HL-60/S4 treated with retinoic acid at 250 ng/mL for 4 days and 3 days (cell line): ENCODE results near the gene ADAMTS13.

ENCODE experiments used
- in situ Hi-C: fragments of 300-500 bp; cut with MboI; formaldehyde crosslinking; loops from 2 replicates; pipeline ENCODE4 v1.7.0; 2022; ENCODE audit warnings: low sequenced_read_pairs

ADAMTS13 gene

GRCh38 chr9:133452562-133452961 lies 30.4 kb downstream of the ADAMTS13 start:
- in situ Hi-C loops = no loop called here

DNA sequence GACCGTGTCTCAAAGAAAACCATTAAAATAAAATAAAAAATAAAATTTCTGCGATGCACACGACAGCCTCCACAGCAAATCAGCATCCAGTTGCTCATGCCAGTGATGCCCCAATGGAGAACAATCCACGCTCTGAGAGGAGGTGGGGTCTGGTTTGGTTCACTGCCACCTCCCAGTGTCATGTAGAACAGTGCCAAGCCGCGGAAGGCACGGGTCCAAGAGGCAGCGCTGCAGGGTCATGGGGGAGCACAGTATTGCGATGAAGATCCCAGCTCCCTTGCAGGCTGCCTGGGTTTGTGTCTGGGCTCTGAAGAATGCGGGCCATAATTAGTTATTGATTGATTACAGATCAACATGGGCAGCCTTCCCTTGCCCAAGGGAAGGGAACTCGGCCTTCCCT lies 31.5 kb downstream of the ADAMTS13 start:
- in situ Hi-C loops = no loop called here

- in situ Hi-C loops = no loop called here
Measured at GRCh38 chr9:133454325-133454724, 32.2 kb downstream of the ADAMTS13 start.

GRCh38 chr9:133454943-133455673 lies 32.9 kb downstream of the ADAMTS13 start:
- in situ Hi-C loops = no loop called here

DNA sequence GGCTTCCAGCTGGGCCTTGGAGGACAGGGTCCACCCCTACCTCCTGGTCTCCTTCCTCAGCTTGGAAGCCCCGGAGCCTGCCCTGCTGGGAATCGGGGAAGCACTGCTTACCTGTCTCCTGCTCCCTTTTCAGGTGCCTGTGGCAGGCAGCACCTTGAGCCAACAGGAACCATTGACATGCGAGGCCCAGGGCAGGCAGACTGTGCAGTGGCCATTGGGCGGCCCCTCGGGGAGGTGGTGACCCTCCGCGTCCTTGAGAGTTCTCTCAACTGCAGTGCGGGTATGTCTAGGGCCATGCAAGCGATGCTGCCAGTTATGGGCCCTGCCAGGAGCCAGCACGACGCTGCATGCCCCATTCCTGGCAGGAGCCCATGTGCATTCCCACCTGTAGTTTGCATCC lies 33.8 kb downstream of the ADAMTS13 start:
- in situ Hi-C loops = no loop called here

GRCh38 chr9:133456409-133456808 lies 34.2 kb downstream of the ADAMTS13 start:
- in situ Hi-C loops = no loop called here

DNA sequence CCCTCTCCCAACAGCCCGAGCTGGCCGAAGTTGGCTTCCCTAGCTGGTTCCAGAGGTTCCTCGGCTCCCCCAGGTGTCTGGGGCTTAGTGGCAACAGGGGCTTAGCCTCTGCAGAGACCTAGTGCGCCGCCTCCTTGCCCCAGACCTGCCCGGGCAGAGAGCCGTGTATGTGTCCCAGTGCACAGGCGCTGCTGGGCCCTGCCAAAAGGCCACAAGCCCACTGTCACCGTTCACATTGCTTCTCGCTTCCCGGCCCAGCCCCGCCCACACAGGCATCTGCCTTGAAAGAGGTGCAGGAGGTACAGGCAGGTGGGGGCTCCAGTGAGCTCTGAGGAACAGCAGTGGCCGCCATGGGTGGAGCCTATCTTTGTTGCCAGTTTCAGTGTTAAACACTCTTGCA lies 35.1 kb downstream of the ADAMTS13 start:
- in situ Hi-C loops = no loop called here

DNA sequence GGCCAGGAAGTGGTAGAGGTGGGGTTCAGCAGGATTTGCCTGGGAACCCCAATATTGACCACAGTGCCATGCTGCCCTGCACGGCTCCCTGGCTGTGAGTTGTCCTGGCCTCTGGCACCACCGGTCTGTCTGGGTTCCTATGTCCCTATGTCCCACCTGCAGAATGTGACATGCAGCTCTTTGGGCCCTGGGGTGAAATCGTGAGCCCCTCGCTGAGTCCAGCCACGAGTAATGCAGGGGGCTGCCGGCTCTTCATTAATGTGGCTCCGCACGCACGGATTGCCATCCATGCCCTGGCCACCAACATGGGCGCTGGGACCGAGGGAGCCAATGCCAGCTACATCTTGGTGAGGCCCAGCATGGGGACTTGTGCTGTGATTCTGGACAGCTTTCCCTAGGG lies 35.6 kb downstream of the ADAMTS13 start:
- in situ Hi-C loops = no loop called here

DNA sequence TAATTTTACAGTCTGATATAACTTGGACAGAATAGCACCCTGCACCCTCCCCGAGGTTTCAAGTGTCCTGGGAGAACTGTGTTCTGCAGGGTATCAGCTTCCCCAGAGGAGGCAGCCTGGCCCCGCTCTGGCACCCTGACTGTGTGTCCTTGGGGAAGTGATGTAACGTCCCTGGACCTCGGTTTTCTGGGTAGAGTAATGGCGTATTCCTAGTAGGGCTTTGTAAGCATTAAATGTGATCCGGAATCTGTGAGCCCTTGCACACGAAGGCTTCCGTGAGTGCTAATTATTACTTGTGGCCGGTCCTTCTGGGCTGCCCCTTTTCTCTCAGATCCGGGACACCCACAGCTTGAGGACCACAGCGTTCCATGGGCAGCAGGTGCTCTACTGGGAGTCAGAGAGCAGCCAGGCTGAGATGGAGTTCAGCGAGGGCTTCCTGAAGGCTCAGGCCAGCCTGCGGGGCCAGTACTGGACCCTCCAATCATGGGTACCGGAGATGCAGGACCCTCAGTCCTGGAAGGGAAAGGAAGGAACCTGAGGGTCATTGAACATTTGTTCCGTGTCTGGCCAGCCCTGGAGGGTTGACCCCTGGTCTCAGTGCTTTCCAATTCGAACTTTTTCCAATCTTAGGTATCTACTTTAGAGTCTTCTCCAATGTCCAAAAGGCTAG lies 36.6 kb downstream of the ADAMTS13 start:
- in situ Hi-C loops = no loop called here

DNA sequence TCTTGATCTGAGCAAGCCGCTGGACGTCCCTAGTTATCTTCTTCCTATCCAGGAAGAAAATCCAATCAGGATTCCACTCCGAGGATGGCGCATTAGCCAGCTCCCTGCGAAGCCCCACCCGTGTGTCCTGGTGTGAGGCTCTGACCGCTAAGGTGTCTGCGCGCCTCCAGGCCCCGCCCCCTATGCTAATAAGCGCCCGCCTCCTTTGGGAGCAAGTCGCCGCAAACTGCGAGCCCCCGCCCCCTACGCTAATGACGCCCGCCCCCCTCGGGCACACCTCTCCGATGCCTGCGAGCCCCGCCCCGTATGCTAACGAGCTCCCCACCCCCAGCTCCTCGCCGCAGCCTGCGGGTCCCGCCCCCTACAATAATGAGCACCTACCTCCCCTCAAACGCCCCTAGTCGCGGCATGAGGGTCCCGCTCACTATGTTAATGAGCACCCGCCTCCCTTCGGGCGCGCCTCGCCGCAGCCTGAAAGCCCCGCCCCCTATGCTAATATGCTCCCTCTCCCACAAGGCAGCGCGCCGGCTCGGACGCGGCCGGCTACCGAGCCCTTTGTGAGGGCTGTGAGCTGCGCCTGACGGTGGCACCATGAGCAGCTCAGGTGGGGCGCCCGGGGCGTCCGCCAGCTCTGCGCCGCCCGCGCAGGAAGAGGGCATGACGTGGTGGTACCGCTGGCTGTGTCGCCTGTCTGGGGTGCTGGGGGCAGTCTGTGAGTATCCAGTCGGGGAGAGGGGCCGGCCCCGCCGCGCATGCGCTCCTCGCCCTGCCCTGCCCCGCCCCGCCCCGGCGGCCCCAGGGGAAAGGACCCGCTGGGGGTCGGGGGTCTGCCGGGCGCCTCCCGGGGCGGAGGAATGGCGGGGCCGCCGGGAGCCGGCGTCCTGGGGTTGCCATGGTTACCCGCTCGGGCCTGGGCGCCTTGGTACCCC lies 37.6 kb downstream of the ADAMTS13 start, which contains the start of gene CACFD1:
Gene CACFD1 (plus strand): TSS at position 503 of the 929 bp plus-strand sequence. CDS start 89 bp downstream, at position 592.
- in situ Hi-C loops = no loop called here

DNA sequence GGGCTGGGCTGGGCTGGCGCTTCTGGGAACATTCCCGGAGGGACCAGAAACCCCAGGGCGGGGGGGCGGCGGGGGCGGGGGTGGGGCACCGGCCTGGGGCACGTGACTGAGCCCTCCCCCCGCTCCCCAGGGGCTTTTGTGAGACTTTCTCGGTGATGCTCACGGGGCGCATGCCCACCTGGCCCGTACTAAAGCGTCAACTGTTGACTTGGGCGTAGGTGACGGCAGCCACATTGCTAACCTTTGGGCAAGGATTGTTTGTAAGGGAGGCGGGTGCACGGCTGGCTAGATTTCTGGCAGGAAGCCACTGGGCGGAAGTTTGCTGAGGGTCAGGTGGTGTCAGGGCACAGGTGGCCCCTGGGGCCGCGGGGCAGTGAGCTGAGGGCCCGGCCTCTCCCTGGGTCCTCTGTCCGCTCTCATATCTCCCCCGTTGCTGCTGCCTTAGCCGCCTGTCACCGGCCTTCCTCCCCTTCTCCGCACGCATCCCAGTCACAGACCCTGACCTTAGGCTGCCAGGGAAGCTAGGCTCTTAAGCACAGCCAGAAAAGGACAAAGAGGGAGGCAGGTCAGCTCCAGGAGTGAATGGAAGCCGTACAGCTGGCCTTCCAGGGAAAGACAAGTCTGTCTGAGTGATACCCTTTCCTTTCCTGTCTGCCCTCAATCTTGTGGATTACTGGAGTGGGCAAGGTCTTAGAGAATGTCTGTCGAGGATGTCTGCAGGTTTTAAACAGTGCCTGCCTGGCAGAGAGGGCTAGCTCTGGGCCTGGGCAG lies 38.4 kb downstream of the ADAMTS13 start:
- in situ Hi-C loops = no loop called here

GRCh38 chr9:133461975-133462374 lies 39.8 kb downstream of the ADAMTS13 start:
- in situ Hi-C loops = no loop called here

GRCh38 chr9:133463234-133463863 lies 41.2 kb downstream of the ADAMTS13 start:
- in situ Hi-C loops = no loop called here

- in situ Hi-C loops = no loop called here
Measured at GRCh38 chr9:133463864-133464615, 41.9 kb downstream of the ADAMTS13 start.

DNA sequence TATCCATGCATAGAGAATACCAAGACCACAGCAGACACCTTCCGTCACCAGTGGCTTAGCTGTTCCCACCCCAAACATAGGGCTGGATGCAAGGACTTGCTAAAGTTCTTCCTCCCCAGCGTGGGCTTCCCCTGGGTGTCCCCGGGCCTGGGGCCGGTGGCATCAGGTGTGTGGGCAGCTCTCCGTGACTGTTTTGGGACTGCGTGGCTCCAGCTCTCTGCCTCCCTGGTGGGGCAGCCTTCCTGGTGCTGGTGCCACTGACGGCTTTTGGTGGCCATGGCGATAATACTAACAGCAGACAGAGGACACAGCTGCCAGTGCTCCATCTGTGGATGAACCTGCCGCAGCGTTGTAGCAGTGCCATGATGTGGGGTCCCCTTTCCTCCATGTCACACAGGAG lies 42.5 kb downstream of the ADAMTS13 start:
- in situ Hi-C loops = no loop called here

DNA sequence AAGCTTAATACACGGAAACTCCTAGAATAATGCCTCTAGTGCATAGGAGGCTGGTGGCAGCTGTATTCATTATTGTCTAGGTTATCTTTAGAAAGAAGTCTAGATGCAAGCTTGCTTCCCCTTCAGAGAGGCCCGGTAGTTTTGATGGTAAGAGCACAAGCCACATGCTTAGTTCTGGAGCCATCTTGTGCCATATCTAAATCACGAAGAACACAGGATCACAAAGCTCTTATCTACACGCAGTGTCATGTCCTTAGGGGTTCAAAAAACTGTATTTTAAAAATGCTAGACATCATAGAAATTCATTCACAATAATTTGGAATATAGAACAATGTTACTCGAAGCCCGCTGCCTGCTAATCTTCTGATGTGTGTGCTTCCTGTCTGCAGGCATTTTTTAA lies 43.8 kb downstream of the ADAMTS13 start:
- in situ Hi-C loops = no loop called here

DNA sequence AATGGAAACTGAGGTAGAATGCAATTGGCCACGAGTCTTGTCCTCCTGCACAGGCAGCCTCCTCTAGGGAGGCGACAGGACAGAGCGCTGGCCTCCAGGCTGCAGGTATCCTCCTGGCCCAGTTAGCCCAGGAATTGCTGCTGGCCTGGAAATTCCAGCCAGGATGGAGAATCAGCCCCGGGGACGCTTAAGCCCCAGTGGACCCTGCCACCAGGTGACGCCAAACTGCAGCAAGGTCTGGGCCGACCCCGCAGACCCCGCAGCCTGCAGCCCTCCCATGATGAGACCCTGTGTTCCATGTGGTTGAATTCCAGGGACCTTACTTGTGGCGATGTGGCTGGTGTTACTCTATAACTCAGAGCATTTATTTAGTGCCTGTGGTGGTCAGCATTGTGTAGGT lies 44.9 kb downstream of the ADAMTS13 start:
- in situ Hi-C loops = no loop called here

GRCh38 chr9:133468374-133468773 lies 46.2 kb downstream of the ADAMTS13 start:
- in situ Hi-C loops = no loop called here

GRCh38 chr9:133468777-133469421 lies 46.7 kb downstream of the ADAMTS13 start:
- in situ Hi-C loops = no loop called here
